ENCODE results near the gene TRAPPC5. TPM values are rescaled to one million over a fixed set of nuclear protein-coding genes. Genes with fewer than 3 reads are reported as not detected.

Gene TRAPPC5
- total RNA-seq, 1 experiment from 2014 or later = 77.4 TPM

GRCh38 chr19:7674010-7675005, 6.3 kb upstream of the TRAPPC5 start:
- Mint-ChIP-seq H3K4me3 (no peak overlapping the region), H3K27me3 (ENCODE audit: low read depth) (peaks cover 87% of the 10 kb centered on the region), H3K9me3 (peaks cover 0 to 4% of the 10 kb centered on the region in 2 experiments; a peak in 3 of 5 replicates), H3K36me3 (ENCODE audit: insufficient read depth in 1 of 3, low read depth in 3 of 3) (no peaks in the 10 kb centered on the region), H3K4me1 (peaks cover 8 to 20% of the 10 kb centered on the region in 2 experiments), H3K27ac (no peak overlapping the region)
- no peak overlapping the region for H3K9ac ChIP-seq (ENCODE audit: extremely low read depth, insufficient read length, low read length)
- no peak overlapping the region for H2AFZ ChIP-seq (ENCODE audit: low read length)
- peaks cover 6% of the 10 kb centered on the region for H3K23me2 ChIP-seq (ENCODE audit: insufficient read length, low read depth, low read length, poor library complexity, severe bottlenecking)
- no peak overlapping the region for H2BK120ac ChIP-seq (ENCODE audit: low read depth, low read length, poor library complexity, severe bottlenecking)
- no peak overlapping the region for H3K14ac ChIP-seq (ENCODE audit: insufficient read depth, low read length)
- no peaks in the 10 kb centered on the region for H3K4me1 ChIP-seq (ENCODE audit: insufficient read depth, low read length)
- H2BK20ac ChIP-seq (ENCODE audit: low read depth, low read length, poor library complexity, severe bottlenecking) = no peak overlapping the region
- no CpG with 5 or more reads among the region's 21 CpGs for WGBS (ENCODE audit: extremely low coverage, insufficient read length, low lambda C conversion rate)
- H3K79me1 ChIP-seq (ENCODE audit: insufficient read depth, low read depth, low read length, poor library complexity, severe bottlenecking) = no peaks in the 10 kb centered on the region
- no peak overlapping the region for H3K27ac ChIP-seq (ENCODE audit: insufficient read length, low read depth, low read length)
- DNase-seq = peak; percentile 75
- no peak overlapping the region for H3K4ac ChIP-seq (ENCODE audit: low read depth, low read length)
- no peak overlapping the region for H4K5ac ChIP-seq (ENCODE audit: insufficient read length, low read depth, low read length)
- H2BK12ac ChIP-seq (ENCODE audit: insufficient read length, low read depth, low read length) = no peak overlapping the region
- H4K91ac ChIP-seq (ENCODE audit: insufficient read length, low read depth, low read length) = no peak overlapping the region
- H2BK5ac ChIP-seq (ENCODE audit: insufficient read length, low read length) = no peak overlapping the region
- H3K27me3 ChIP-seq (ENCODE audit: insufficient read depth, low read length) = peaks cover 2% of the 10 kb centered on the region; the same call in 1 of the 2 replicates
- H2AK5ac ChIP-seq (ENCODE audit: insufficient read length, low read length) = no peak overlapping the region
- no peaks in the 10 kb centered on the region for H3K79me2 ChIP-seq (ENCODE audit: insufficient read depth, low read length)
- no peak overlapping the region for H3T11ph ChIP-seq (ENCODE audit: low read length)
- H3K23ac ChIP-seq (ENCODE audit: insufficient read length, low read depth, low read length) = no peak overlapping the region
- no peak overlapping the region for H3K56ac ChIP-seq (ENCODE audit: insufficient read length, low read depth, low read length)
- no peak overlapping the region for H3K4me2 ChIP-seq (ENCODE audit: insufficient read depth, insufficient read length, low read length)
- H3K9me3 ChIP-seq (ENCODE audit: control insufficient read depth, low read depth, low read length) = no peaks in the 10 kb centered on the region
- TF ChIP-seq, protein P1, sequence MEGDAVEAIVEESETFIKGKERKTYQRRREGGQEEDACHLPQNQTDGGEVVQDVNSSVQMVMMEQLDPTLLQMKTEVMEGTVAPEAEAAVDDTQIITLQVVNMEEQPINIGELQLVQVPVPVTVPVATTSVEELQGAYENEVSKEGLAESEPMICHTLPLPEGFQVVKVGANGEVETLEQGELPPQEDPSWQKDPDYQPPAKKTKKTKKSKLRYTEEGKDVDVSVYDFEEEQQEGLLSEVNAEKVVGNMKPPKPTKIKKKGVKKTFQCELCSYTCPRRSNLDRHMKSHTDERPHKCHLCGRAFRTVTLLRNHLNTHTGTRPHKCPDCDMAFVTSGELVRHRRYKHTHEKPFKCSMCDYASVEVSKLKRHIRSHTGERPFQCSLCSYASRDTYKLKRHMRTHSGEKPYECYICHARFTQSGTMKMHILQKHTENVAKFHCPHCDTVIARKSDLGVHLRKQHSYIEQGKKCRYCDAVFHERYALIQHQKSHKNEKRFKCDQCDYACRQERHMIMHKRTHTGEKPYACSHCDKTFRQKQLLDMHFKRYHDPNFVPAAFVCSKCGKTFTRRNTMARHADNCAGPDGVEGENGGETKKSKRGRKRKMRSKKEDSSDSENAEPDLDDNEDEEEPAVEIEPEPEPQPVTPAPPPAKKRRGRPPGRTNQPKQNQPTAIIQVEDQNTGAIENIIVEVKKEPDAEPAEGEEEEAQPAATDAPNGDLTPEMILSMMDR (conservative IDR thresholded peaks at IDR 0.05) = no peak
- no peak overlapping the region for H4K8ac ChIP-seq (replicated peaks; ENCODE audit: insufficient read length, low read depth, low read length)
- H2BK15ac ChIP-seq (ENCODE audit: low read depth, low read length) = no peak overlapping the region
- no peak overlapping the region for H3K18ac ChIP-seq (ENCODE audit: insufficient read length, low read depth, low read length)
- no peaks in the 10 kb centered on the region for H4K20me1 ChIP-seq (ENCODE audit: control insufficient read depth, insufficient read depth, insufficient read length)

Data from H9 (cell line).